RPMI8226 (cell line): ENCODE data around the gene DIP2C.

Source experiments
- DNase-seq: peaks from one replicate; pipeline ENCODE4 v3.0.0-alpha.2; 2015

The DIP2C gene

GRCh38 chr10:569961-570627 lies 119.4 kb downstream of the DIP2C start:
- DNase-seq, result no peak

- DNase-seq, result no peak
Observed at GRCh38 chr10:568848-569247, 120.6 kb downstream of the DIP2C start.

- DNase-seq, result no peak
Observed at GRCh38 chr10:567869-568268, 121.6 kb downstream of the DIP2C start.

- DNase-seq, result peak; percentile 50
Observed at GRCh38 chr10:566241-566885, 123.1 kb downstream of the DIP2C start.

GRCh38 chr10:565676-566075 lies 123.8 kb downstream of the DIP2C start:
- DNase-seq, result peak; percentile 46

- peak; percentile 81 for DNase-seq
Observed at GRCh38 chr10:565146-565545, 124.3 kb downstream of the DIP2C start.

GRCh38 chr10:563827-564226 lies 125.6 kb downstream of the DIP2C start:
- DNase-seq, result no peak

GRCh38 chr10:562142-562541 lies 127.3 kb downstream of the DIP2C start:
- DNase-seq, result no peak

GRCh38 chr10:561721-562120 lies 127.7 kb downstream of the DIP2C start:
- no peak for DNase-seq

GRCh38 chr10:560314-560992 lies 129.0 kb downstream of the DIP2C start:
- DNase-seq, result no peak

GRCh38 chr10:559767-560047 lies 129.8 kb downstream of the DIP2C start:
- DNase-seq, result no peak

GRCh38 chr10:558891-559766 lies 130.3 kb downstream of the DIP2C start:
- no peak for DNase-seq

- DNase-seq, result no peak
Observed at GRCh38 chr10:558364-558763, 131.1 kb downstream of the DIP2C start.

GRCh38 chr10:557792-558328 lies 131.6 kb downstream of the DIP2C start:
- DNase-seq, result peak; percentile 85

GRCh38 chr10:556971-557637 lies 132.4 kb downstream of the DIP2C start:
- no peak for DNase-seq

- DNase-seq, result no peak
Observed at GRCh38 chr10:555682-556350, 133.7 kb downstream of the DIP2C start.

- no peak for DNase-seq
Observed at GRCh38 chr10:555281-555680, 134.2 kb downstream of the DIP2C start.

GRCh38 chr10:554182-554848 lies 135.2 kb downstream of the DIP2C start:
- no peak for DNase-seq

- no peak for DNase-seq
Observed at GRCh38 chr10:553233-553632, 136.2 kb downstream of the DIP2C start.

- DNase-seq, result no peak
Observed at GRCh38 chr10:552679-553078, 136.8 kb downstream of the DIP2C start.
